ENCODE data around the gene COL23A1.
A peak's percentile ranks its signal among the peaks of the same experiment; 100 is the strongest.
"Not testable (repeated sequence)": the region's sequence is repeated elsewhere in the genome, so short reads cannot be mapped to it uniquely, and the experiment has no call there.

The COL23A1 gene

DNA sequence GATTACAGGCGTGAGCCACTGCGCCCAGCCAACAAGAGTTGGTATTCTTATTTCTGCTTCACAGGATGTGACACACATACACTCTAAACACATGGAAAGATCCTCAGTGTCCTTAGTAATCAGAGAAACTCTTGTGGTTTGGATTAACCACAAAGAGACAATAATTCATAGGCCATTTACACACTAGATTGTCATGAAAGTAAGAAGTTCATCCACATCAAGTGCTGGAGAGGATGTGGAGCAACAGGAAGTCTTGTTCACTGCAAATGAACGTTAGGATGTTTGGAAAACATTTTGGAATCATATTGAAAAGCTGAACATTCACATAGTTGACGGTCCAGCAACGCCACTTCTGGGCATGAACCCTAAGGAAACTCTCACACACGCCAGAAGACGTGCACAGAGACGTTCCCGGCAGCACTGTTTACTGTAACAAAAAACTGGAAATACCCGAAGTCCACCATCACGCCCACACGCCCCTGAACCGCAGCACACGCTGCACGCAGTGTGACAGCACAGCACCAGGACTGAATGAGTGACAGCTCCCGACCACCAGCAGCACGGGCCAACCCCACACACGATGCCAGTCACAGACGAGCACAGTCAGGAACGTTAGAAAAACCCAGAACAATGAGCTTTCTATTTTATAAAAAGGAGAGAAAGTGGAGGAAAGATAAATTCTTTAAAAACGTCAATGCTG is 87.6 kb downstream of the COL23A1 start:
- no peak for DNase-seq

DNA sequence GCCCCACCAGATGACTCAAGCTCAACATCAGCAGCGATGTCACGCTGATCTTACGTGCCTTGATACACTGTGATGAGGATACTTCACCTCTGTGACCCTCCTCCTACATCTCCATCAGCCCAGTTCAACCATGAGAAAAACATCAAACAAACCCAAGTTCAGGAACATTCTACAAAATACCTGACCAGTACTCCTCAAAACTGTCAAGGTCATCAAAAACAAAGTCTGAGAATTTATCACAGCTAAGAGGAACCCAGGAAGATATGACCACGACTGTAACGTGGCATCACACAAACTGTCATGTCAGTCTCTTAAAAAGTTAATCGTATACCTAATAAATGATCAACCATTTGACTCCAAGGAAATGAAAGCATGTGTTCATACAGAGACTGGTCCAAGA is 90.8 kb downstream of the COL23A1 start:
- DNase-seq, result no peak

DNA sequence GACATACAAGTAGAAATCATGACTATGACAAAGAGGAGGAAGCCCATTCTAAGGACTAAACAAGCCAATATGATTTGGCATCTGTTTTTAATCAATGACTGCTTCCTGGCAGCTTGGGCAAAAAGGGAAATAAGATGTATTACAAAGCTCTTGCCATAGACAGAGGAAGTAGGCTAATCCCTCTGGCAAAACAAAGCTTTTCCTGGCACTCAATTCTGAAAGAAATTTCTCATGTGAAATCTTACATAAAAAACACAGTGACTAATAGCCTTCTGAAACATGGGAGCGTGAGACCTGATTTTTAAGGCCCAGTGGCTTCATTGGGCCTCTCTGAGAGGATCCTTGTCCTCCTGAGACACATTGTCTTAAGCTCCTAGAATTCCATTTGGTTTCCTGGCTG is 93.6 kb downstream of the COL23A1 start:
- DNase-seq, result no peak

DNA sequence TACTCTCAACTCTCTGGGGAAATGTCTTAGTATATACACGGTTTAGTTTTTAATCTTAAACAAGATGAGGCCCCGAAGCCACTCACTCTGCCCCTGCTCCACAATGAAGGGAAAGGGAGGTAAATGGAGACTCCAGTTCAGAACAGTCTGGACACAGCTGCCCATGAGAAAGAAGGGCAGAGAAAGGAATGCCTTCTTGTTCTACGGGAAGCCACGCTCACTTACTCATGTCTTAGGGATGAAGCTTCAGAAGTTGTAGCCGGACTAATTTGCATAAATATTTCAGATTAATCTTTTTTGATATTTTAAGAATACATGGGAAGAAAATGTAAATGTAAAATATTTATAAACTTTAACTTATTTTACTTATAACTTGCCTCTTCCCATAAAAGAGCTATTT is 94.0 kb downstream of the COL23A1 start:
- DNase-seq, result no peak

DNA sequence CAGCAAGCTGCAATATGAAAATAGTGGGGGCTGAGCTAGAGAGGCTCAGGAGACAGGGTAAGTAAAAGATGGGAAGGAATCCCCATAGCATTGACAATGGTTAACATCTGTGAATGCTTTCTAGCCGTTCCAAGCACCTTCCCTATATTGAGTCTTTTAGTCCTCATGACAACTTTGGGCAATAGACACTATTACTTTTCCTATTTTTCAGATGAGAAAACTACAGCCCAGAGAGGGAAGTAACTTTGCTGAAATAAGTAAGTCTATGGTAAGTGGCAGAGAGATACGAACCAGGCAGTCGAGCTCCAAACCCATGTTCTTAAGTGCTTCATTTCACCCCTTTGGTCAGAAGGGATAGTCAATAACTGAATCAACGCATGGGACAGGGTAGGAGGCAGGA is 94.5 kb downstream of the COL23A1 start:
- DNase-seq, result no peak

DNA sequence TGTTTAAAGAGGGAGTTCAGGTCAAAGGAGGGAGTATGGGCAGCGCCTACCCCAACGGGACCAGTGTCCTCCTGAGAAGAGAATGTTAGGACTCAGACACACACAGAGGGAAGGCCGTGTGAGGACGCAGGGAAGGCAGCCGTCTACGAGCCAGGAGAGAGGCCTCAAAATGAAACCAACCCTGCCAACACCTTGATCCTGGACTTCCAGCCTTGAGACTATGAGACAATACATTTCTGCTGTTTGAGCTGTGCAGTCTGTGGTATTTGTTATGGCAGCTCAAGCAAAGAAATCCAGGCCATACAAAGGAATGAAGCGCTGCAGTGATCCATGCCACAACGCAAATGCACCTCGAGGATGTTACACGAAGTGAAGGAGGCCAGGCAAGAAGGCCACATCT is 97.9 kb downstream of the COL23A1 start:
- DNase-seq, result no peak

DNA sequence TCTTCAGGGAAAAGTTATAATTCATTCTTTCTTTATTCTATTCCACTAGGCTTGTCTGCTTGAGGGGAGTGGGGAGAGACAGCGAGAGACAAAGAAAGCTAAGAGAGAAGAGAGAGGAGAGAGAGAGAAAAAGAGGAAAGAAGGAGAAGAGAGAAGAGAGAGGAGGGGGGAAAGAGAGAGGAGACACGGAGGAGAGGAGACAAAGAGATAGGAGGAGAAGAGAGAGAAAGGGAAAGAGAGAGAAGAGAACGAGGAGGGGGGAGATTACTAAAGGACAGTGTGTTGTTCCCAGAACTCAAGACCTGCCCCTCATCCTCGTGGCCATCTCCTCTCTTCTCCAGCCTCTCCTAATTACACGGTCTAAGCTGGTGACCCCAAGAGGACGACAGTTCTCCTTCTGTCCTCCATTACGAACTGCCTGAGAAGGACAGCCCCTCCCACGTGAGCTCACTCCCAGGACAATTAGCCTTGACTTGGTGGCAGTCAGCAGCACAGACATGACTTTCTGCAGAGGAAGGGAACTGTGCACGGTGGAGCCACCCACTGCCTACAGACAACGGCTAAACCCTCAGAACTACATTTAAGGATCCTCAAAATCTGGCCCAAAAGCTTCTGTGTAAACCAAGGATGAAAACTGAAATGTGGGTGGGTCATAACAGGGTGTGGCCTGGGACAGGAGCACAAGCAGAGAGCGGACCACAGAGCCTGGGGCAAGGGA is 99.1 kb downstream of the COL23A1 start:
- no peak for DNase-seq

DNA sequence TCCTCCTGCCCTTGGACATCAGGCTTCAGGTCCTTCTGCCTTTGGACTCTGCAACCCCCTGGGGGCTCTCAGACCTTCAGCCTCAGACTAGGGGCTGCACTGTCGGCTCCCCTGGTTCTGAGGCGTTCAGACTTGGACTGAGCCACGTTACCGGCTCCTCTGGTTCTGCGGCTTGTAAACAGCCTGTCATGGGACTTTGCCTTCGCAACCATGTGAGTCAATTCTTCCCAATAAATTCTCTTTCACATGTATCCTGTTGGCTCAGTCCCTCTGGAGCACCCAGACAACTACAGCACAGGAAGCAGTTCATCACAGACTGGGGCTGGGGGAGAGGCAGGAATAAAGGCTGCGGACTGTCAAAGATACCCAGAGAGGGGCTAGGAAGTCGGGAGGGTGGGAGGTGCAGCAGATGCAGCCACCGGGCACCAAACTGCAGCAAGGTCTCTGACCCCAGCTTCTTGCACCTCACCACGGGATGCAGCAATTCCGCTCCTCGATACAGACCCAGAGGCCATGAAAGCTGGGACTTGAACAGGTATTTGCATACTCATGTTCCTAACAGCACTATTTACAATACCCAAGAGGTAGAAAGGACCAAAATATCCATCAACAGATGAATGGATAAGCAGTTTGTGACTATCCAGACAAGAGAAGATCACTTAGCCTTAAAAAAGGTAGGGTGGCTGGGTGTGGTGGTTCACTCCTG is 100.8 kb downstream of the COL23A1 start:
- DNase-seq, result no peak

DNA sequence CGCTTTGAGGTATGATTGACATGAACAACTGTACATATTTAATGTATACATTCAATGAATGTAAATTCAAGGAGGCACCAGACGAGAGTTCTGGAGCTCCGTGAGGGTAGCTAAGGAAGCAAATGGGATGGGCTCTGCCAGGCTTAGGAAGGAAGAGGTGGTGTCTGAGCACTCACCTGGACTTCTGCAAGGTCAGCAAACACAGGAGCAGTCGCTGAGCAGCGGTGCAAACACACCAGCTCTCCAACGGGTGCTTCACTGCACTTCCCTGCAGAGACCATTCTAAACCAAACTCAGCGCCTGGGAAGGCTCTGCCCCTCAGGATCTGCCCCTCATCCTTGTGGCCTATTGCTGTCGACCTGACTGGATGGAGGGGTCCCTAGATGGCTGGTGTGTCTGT is 101.5 kb downstream of the COL23A1 start:
- no peak for DNase-seq

DNA sequence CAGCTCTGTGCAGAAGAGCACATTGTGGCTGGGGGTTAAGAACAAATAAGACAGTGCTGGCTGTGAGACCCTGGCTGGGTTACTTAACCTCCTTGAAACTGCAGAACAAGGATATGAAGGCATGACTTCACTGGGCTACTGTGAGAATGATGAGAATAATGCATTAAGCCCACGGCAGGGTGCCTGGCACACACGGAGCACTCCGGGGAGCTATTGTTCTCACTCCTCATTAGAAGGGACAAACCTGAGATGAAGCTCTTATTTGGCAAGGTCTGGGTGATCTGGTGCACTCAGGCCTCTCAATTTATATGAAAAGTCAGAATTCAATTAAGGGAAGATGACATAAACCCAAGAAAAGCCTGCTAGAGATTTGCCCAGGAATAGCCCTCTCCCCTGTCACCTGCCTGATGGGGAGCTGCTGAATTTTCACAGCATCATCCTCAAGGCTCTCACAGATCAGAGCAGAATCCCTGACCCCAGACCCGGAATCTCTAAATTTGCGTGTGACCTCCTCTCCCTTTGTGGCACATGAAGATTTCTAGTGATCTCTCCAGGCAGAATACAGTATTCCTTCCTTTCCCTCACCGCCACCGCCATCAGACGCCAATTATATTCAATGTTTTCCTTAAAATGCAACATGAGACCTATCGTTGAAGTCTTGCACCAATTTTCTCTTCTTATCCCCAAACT is 102.1 kb downstream of the COL23A1 start:
- no peak for DNase-seq

DNA sequence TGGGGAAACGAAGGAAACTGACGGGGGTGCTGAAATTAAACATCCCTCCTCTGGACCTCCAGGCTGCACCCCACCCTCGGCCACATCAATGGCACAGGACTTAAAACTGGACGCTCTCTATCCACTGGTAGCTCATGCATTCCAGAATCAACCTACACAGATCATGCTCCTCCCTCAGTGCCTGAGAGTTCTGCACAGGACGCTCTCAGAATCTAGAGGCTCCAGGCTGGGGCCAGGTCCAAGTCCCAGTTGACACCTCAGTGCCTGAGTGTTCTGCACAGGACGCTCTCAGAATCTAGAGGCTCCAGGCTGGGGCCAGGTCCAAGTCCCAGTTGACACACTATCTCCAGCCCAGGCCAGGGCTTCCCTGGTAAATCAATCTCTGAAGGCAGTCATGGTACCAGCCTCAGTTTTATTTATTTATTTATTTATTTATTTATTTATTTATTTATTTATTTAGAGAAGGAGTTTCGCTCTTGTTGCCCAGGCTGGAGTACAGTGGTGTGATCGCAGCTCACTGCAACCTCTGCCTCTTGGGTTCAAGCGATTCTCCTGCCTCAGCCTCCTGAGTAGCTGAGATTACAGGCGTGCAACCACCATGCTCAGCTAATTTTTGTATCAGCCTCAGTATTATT is 103.2 kb downstream of the COL23A1 start:
- not testable (repeated sequence) for DNase-seq

DNA sequence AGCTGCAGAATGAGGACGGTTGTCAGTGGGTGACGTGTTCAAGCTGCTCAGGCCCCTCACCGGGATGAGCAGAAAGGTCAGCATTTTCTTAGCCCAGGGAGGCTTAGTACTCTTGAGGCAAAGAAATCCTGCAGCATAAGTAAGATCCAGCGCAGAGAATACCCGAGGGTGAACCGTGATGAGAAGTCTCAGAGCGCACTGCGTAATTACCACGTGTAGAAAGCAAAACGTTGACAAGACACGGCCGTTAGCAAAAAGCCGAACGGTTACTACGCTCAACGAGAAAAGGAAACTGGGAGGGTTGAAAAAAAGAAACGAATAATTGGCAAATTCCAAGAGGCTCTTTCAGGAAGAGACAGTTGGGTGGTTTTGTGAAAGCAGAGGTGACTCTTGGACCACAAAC is 104.0 kb downstream of the COL23A1 start:
- DNase-seq, result no peak

DNA sequence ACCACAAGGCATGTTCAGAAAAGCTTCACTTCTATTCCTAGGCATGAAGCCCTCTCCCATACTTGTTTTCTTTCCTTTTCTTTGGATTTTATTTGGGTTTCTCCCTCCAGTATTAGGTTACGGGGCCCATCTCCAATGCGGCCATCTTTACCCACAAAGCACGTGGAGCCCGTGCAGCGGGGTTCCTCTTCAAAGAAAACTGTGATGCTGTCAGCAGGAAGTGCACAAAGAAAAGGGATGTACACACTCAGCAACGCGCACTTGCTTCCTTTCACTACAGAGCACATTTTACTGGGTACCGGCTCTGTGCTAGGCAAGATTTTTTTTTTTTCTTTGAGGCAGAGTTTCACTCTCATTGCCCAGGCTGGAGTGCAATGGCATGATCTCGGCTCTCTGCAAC is 106.6 kb downstream of the COL23A1 start:
- peak; percentile 44 for DNase-seq

DNA sequence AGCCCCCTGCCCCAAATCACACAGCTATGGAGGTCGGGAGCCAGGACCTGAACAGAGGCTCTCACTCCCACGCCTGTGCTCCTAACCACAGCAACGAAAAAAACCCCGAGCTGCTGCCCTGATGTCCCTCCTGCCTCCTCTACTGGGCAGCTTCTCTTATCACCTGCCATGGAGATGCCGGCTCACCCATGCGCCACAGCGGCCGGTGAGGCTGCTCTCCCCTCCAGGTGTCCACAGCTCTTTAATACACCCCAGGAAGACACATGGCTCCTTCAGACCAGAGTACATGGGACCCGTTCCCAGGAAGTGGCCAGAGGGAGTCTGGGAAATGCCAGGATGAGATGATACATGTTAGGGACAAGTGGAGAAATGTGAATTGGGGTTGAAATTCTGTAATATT is 110.9 kb downstream of the COL23A1 start:
- no peak for DNase-seq

DNA sequence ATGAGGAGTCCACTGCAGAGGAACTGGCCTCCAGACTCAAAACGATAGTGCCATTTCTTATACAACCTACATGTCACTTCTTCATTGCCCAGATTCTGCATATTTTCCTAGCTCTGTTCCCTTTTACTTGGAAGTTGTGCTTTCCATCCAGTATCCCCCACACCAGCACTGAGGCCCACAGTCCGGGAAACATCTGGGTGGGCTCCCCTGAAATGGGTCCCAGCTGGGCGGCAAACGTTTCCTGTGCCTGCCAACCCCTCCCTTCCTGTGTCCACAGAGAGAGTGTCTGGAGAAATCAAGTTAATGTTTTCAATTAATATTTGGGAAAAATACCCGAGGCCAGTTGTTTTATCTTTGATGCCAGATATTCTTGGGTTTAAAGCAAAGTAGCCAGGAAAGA is 111.8 kb downstream of the COL23A1 start:
- no peak for DNase-seq

DNA sequence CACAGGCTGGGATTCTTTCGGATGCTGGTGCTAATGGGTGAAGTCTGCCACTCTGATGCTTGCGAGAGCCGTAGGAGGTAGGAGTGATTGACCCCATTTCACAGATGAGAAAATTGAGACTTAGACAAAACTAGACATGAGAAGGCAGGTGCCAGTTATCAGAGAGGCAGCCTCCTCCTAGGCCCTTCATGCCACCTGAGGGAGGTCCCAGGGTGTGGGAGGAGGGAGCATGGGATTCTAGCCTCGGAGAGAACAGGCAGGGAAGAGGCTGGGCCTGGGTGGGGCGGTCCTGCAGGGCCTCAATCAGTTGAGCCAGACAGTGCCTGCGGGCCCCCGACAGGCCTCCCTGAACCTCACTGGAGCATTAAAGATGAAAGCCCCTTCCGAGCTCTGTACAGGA is 112.4 kb downstream of the COL23A1 start:
- no peak for DNase-seq

DNA sequence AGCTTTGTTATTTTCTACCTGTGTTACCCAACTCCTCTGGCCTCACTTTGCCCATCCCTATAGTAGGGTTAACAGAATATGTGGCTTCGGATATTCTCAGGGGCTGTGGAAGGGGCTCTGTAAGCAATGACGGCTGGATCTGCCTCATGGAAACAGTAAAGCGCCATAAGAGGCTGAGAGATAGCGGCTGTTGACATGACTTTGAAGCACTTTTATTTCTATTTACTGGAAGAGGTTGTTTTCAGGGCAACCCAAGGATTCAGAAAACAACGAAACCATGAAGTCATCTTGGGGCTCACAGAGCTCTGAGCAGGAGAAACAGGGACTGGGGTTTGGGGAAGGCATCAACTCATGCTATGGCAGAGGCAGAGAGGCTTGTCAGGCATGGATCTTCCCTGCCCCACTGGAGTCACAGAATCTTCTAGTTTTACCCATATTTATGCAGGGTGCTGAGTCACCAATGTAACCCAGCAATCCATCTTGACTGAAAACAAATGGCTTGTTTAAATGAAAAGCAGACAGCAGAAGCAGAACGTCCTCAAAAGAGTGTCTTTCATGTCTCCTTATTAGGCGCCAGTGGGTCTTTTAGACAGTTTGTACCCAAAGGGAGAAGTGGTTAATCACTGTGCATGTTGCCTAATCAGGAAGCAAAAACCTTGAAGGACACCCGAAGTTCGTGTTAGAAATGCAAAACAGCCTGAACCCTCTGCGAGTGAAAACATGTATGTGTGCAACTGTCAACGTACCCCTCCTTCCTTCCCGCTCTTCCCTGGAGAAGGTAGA is 113.0 kb downstream of the COL23A1 start:
- DNase-seq, result no peak

DNA sequence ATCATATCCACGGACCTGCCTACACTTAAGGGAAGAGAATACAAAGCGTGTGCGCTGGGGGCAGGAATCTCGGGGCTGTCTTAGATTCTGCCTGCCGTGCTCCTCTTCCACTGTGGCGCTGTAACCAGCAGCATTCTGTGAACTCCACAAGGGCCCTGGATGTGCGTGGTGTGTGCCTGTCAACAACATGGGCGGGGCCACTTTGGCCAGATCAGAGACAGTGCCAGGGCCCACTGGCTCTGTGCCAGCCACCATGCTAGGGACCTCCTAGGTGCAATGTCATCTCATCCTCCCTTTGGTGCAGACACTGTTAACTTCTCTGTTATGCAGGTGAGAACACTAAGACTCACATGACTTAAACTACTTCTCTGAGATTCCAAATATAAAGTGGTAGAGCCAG is 113.7 kb downstream of the COL23A1 start:
- DNase-seq, result no peak

DNA sequence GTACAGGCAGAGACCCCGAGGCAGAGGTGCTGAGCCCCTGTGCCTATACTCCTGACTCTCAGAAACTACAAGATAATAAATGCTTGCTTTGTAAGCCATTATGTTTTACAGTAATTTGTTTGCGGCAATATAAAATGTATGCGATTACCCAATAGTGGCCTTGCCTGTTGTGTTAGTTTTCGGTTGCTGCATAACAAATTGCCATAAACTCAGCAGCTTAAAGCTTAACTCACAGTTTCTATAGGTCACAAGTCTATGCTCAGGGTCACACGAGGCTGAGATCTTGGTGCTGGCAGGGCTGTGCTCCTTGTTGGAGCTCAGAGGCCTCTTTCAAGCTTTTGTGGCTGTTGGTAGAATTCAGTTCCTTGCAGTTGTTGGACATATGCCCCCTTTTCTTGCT is 114.8 kb downstream of the COL23A1 start:
- no peak for DNase-seq

DNA sequence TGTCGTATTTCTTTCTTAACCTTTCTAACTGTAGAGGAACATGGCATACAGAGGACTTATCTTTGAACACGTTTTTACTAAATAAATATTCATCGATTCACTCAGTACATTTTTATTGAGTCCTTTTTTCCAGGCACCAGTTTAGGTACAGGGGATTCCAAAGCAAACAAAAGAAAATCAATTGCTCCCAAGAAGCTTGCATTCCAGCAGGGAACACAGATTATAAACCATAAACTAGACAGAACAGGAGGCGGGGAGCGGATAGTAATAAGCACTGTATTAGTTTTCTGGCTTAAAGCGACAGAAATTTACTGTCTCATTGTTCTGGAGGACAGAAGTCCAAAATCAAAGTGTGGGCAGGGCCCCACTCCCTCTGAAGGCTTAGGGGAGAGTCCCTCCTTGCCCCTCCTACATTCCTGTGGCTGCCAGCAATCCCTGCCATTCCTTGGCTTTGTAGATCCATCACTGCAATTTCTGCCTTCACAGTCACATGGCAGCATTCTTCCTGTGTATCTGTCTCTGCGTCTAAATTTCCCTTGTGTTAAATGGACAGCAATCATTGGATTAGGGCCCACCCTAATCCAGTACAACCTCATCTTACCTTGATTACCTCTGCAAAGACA is 115.5 kb downstream of the COL23A1 start:
- DNase-seq, result no peak

DNA sequence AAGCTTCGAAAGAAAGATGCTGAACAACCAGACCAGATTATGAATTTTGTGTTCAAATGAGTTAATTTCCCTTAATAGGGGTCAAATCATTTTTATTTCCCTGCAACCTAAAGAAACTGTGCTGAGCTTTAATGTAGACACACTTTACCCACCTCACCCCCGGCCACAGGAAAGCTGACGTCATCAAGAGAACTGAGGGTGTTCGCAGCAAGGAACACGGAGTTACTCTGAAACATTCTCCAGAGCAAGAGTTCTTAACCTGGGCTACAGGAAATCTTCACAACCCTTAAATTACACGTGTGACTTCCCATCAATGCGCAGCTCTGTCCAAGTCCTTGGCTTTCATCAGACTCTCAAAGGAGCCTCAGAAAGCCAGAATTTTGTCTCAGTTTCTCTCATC is 116.3 kb downstream of the COL23A1 start:
- no peak for DNase-seq

DNA sequence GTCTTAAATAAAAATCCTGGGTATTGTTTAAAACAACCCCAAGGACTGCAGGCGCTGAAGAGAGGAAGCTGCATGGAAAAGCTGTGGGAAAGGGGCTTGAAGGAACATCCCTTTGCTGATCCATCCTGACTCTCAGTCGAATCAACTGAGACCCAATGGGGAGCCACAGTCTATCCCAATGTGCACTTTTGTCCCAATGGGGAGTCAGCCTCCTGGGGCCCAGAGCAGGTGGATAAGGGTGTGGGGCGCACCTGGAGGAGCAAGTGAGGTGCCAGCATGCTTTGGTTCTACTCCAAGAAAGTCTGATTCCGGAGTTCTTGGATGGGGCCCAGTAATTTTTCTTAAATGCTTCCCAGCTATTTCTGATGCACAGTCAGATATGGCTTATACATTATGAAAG is 118.1 kb downstream of the COL23A1 start:
- no peak for DNase-seq

Data from activated CD4-positive, alpha-beta T cell treated with anti-CD3 and anti-CD28 coated beads, Interleukin-10, Interleukin-2, amounts not matched to agents 100 ng/mL and 50 ng/mL, durations not matched to agents 16 hours and 8 hours (primary cell).